ENCODE results near the gene JAZF1.

Gene JAZF1

GRCh38 chr7:28191184-28191583 lies 10.6 kb upstream of the JAZF1 start:
- DNase-seq, result no peak

- DNase-seq, result no peak
Observed at GRCh38 chr7:28190077-28190710, 9.6 kb upstream of the JAZF1 start.

- no peak for DNase-seq
Observed at GRCh38 chr7:28187012-28187411, 6.4 kb upstream of the JAZF1 start.

DNA sequence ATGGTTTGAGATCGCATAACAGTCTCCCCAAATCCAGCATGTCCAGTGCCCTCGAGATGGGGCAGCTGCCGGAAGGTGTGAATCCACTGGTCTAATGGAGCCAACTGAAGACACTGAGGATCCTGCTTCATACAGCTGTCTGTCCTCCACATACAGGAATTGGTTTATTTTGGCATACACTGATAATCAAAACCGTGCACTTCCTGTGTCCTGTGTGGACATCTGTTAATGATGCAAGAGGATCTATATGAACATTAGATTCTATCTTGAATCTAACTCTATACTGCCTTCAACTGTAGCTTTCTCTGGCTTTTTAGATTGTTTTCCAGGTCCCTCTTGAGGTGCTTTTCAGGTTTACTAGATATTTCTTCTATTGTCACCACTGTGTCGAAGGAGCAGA lies 3.0 kb upstream of the JAZF1 start:
- DNase-seq, result no peak

DNA sequence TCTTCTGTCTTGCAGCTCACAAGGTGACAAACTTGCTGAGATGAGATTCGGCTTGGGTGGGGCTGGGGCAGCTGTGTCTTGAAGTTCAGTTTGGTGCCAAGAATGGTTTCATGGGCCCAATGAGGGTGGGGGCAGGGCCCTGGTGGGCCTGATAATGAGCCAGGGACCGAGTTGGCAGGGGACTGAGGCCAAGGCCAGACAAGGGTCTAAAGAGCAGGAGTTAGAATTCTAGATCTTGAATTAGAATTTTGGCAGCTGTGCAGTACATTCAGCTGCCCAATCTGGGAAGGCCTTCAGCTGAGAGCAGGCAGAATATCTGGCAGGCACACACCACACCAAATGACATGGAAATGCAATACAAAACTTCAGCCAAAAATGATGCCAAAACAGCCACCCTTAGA lies 1.5 kb upstream of the JAZF1 start:
- no peak for DNase-seq

DNA sequence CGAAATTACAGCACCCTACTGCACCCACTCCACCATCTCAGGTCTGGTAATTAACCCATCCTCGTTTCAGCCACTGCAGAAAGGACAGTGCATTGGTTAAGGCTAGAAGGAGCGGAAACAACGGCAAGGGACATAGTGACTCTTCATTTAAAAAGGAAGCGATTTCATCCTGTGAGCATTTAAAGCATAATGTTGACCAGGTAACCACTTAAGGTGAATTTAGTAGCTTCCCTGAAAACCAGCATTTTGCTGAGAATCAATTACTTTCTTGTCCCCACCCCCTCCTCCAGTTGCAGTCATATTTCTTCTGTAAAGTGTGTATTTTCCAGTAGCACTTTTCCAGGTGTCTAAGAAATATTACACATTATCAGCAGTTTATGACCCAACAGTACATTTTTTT lies 821 bp upstream of the JAZF1 start:
- no peak for DNase-seq

DNA sequence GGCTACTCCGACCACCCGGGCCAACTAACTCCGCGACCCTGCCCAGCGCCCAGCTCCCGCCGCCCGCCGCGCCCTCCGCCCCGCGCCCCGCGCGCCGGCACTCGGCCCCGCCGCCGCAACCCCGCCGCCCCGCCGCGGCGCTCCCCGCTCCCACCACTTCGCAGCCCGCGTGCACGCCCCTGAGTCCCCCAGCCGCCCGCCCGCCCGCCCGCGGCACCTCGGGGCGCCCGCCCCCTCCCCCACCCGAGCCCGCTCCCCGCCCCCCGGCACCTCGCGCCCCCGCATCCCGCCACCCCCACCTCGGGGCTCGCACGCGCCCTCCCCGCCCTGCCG lies 598 bp downstream of the JAZF1 start:
- no peak for DNase-seq

- DNase-seq, result peak; percentile 77 to 81
Observed at GRCh38 chr7:28179120-28180030, 1.2 kb downstream of the JAZF1 start.

GRCh38 chr7:28178599-28178998 lies 2.0 kb downstream of the JAZF1 start:
- no peak for DNase-seq

- no peak for DNase-seq
Observed at GRCh38 chr7:28177836-28178235, 2.8 kb downstream of the JAZF1 start.

GRCh38 chr7:28176645-28177044 lies 4.0 kb downstream of the JAZF1 start:
- DNase-seq, result no peak

- no peak for DNase-seq
Observed at GRCh38 chr7:28176174-28176573, 4.4 kb downstream of the JAZF1 start.

DNA sequence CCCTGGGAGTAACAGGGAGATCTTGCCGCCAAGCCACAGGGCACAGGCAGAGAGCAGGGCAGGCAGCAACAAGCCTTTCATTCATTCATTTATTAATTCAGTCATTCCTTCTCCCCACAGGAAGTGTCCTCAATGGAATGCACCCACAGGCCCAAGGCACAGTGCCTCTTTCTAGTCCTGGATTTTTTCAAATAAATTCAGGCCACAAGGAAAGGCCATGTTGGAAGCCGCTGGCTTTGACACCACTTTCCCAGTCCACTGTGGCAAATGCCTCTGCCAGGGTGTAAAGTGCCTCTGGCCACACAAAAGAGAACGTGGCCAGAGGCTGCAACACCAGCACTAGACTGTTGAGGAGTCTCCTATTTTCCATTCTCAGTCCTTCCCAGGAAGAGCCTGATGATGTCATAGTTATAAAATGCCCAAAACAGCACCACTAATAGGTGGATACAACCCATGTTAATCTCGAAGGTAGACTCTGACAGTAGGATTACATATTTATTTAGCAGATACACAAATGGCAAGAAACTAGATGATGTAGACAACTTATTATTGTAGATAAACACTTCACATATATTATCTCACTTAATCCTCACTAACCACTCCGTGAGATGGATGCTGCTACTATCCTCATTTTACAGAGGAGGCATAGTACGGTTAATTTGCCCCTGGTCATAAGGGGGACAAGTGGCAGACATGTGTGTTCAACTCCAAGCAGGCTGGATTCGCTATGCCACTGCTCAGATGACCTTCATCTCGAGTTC lies 5.5 kb downstream of the JAZF1 start:
- DNase-seq, result no peak

GRCh38 chr7:28174442-28174841 lies 6.2 kb downstream of the JAZF1 start:
- no peak for DNase-seq

DNA sequence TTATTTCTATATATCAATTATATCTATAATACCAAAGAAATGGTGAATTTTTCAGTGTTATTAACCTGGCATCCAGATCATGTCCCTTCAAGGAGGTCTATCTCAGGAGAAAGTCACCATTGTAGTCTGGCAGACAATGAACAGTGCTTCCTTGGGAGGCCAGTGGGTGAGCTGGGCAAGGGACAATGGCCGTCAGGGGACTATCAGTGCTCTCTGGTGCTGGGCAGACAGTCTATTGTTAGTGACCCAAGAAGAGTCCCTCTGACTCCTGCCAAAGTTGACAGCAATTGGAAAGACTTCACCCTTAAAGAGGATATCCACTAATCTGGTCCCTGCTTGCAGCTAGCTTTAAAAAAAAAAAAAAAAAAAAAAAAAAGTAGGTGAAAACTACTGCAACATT lies 7.1 kb downstream of the JAZF1 start:
- DNase-seq, result no peak

DNA sequence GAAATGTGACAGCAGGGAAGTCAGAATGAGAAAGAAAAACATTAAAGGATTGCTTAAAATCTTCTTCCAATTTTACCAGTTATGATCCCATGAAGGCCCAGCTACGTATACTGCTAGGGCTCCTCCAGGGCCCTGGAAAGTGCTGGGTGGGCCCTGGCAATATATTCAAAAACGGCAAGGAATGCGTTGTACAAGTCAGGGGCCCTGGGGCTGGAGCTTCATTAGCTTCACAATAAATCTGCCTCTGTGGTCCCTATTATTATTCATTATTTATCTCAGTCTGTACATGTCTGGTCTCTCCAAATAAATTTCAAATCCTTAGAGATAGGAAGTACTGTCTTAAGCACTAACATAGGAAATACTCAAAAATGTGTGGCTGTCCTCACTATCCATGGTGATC lies 7.6 kb downstream of the JAZF1 start:
- no peak for DNase-seq

DNA sequence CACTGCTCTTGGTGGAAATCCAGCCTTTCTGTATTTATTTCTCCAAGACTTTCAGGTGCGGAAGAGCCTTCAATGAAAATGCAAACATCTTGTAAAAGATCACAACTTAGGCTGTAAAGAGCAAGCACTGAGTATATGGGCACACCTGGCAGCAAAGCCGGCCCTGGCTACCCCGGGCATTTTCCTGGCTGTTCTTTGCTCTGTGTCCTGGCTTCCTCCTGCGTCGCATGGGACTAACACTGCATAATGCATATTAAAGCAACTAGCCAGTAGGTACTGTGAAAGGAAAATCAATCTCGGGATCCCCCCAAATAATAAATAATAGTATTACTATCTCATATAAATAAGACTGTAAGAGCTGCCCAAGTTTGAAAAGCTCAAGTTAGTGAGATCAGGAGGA lies 9.9 kb downstream of the JAZF1 start:
- DNase-seq, result no peak

GRCh38 chr7:28169230-28169629 lies 11.4 kb downstream of the JAZF1 start:
- no peak for DNase-seq

DNA sequence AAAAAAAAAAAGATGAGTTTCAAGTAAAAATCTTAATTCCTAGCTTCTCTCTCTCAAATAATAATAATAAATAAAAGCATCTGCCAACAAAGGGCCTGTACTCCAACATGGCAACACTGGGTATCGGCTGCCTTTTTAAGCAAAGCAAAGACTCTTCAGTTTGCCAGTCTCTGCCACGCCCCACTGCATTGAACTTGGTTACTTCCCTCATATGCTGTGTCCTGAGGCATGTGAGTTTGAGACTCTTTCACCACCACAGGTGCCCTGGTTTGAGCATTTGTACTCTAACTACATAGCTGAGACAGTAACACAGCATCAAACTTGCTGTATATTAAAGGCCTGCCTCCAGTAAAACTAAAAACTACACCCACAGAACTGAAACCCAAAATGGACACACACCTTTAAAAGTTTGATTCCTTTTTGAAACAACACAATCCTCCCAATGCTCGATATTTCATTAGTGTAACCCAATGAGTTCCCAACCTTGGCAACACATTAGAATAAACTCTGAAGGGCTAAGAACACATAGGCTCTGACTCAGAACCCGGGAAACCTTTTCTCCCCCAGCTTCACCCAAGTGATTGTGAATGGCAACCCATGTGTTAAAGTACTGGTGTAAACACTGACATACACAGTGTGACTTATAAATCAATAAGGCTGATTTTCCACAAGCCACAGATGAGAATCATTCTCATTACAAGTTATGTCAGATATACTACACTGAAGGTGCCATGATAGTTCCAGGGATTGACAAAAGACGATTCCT lies 12.0 kb downstream of the JAZF1 start:
- no peak for DNase-seq

DNA sequence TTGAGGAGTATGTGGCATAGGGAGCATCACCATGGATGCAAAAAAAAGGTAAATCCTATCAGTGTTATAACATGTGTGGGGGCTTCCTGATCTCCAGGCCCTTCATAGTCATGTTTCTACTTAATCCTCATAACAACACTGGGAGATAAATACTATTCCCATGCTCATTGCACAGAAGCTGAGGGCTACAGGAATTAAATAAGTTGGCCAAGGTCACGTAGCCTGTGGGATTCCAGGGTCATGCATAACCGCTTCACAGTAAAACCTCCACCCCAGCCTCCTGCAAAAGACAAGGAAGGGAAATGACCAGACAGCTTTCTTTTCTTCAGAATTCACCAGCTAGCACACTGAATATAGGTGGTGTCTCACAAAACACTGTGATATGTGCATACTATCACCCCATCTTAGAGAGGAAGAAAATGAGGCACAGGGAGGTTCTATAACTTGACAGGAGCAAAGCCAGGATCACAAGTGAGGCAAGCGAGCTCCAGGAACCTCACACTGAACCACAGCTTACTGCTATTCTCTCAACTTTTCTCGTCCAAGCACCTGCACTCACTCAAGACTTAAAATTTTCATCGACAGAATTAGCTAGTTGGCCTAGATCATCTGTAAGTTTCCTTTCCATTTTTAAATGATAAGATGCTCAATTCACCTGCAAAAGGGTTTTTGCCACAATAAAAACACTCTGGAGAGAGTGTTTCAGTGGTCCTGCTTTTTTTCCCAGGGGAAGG lies 13.4 kb downstream of the JAZF1 start:
- DNase-seq, result no peak

DNA sequence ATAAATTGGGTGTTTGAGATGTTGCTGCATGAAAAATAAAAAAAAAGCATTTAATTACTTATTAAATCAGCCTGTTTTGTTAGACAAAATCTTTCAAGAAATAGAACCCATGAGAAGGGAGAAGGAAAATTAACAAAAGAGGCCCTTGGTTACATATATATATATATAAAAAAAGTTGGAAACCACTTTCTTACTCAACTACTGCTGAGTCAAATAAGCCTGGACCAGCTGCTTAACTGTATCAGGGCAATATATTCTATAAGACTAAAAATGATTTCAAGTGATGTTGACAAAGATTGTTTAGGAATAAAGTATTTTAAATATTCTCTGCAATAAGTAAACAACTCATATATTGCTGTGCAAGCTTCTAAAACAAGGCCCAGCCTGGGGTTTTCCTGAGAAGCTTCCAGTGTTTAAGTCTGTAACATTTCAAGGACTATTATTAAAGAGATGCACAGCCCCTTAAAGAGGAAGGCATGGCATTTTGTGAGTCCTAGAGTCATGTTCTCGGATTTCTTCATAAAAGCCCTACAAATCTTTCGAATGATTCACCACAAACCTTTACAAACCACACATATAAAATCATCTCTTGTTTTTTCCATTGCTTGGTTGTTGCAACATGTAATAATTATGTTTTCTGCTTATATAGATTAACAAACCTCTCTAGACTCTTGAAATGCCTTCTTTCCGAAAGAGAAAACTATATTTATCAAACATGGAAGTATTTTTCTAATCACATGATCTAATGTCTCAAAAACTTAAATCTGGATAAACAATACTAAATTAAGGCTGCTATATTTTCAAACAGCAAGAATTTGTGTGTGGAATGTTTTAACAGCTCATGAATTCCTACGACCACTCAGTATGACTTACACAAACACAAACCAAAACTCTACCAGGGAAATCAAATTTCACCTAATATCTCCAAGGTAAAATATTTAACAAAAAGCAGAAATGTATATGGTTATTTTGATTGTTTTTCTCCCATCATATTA lies 14.3 kb downstream of the JAZF1 start:
- DNase-seq, result no peak
